ENCODE results near the gene LBX2. TPM values are rescaled to one million over a fixed set of nuclear protein-coding genes. Genes with fewer than 3 reads are reported as not detected.

Gene LBX2
- total RNA-seq, 1 experiment from 2014 or later = 10.1 TPM

DNA sequence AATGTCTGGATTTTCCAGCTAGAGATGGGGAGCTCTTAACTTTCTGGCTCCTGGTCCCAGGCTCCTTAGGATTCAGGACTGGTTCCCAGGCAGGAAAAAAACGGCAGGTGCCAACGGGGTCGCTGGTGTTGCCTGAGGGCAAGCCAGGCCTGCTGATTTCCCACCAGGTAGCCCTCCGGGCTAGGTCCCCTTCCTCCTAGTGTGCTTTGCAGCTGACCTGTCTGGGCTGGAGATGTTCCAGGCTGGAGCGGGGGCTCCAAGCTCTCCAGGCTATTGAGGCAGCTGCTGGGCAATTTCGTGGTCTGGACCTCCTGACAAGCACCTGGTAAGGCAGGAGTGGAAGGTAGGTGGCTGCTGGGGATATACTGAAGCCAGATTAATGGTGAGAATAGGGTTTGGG is 24.9 kb downstream of the LBX2 start:
- TF ChIP-seq ZNF274 (IDR thresholded peaks at IDR 0.05; ENCODE audit: low read depth, low read length) (no peak), CEBPB (IDR thresholded peaks at IDR 0.05; ENCODE audit: low read depth) (no peak), FOSL1 (IDR thresholded peaks at IDR 0.05; ENCODE audit: low read depth) (no peak), SRF (IDR thresholded peaks at IDR 0.05; ENCODE audit: low read depth) (no peak), CBX3 (IDR thresholded peaks at IDR 0.05; ENCODE audit: low read depth) (no peak), EGR1 (IDR thresholded peaks at IDR 0.05; ENCODE audit: low read depth) (no peak), POLR2A (IDR thresholded peaks at IDR 0.05; ENCODE audit: borderline replicate concordance, extremely low read depth, insufficient read depth, insufficient read length) (no peak), YY1 (IDR thresholded peaks at IDR 0.05; ENCODE audit: extremely low read depth, insufficient replicate concordance, low read depth, low read length) (no peak), ZBTB33 (IDR thresholded peaks at IDR 0.05; ENCODE audit: extremely low read depth, insufficient replicate concordance, low read length) (no peak)
- TF ChIP-seq, protein P1, sequence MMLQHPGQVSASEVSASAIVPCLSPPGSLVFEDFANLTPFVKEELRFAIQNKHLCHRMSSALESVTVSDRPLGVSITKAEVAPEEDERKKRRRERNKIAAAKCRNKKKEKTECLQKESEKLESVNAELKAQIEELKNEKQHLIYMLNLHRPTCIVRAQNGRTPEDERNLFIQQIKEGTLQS (IDR thresholded peaks at IDR 0.05) = no peak
- BruUV-seq (replicated peaks) = no TSS peak
- Histone ChIP-seq H3K4me3 (replicated peaks in 1 of 2; ENCODE audit: low read depth in 1 of 2, low read length in 2 of 2) (no peak overlapping the region), H2AFZ (ENCODE audit: low read depth, low read length, poor library complexity, severe bottlenecking) (no peak overlapping the region), H3K36me3 (ENCODE audit: control insufficient read depth in 1 of 2, insufficient read depth in 2 of 2, low read length in 2 of 2) (peaks cover 13 to 17% of the 10 kb centered on the region in 2 experiments; a peak in 2 of 4 replicates), H3K79me2 (ENCODE audit: insufficient read depth, low read length) (peaks cover 10% of the 10 kb centered on the region), H3K9me3 (ENCODE audit: control insufficient read depth in 1 of 2, insufficient read depth in 1 of 2, low read depth in 1 of 2, low read length in 2 of 2) (no peaks in the 10 kb centered on the region), H4K20me1 (ENCODE audit: insufficient read depth) (no peaks in the 10 kb centered on the region), H3K9ac (ENCODE audit: low read length) (no peak overlapping the region), H3K4me1 (ENCODE audit: control insufficient read depth in 1 of 2, insufficient read depth in 2 of 2, low read length in 2 of 2) (peaks cover 12 to 18% of the 10 kb centered on the region in 2 experiments; a peak in 3 of 4 replicates), H3K27me3 (ENCODE audit: insufficient read depth, low read length) (no peaks in the 10 kb centered on the region), H3K9me2 (ENCODE audit: insufficient read depth) (no peaks in the 10 kb centered on the region), H3K27ac (ENCODE audit: low read depth, low read length) (no peak overlapping the region), H3K4me2 (ENCODE audit: low read length) (no peak overlapping the region)
- ChIA-PET POLR2A (interaction anchor here (1.0 to 1.1 kb wide), 2 partner anchors 16 to 26 kb away, joined by 3 read pairs; partner anchors contain the start of gene WBP1), CTCF (interaction anchor here (1.0 to 1.8 kb wide), 3 partner anchors 9 to 139 kb away, joined by 3 to 6 read pairs (median 3); partner anchors contain the start of genes CCDC142, TTC31 and WBP1), RAD21 (ENCODE audit: low non-redundant PET in 1 of 2, low total read pairs in 2 of 2, uncharacterized antibody in 2 of 2, unreplicated experiment in 2 of 2) (no interaction called here)
- intact Hi-C loops (cut with micrococcal nuclease) = no loop called here
- ATAC-seq (no peak), DNase-seq (ENCODE audit: low read depth, low spot score) (no peak)
